Progenitor cell of endocrine pancreas (in vitro differentiated cells): ENCODE data around the gene CBARP. TPM values are rescaled to one million over a fixed set of nuclear protein-coding genes. Genes with fewer than 3 reads are reported as not detected.

Experiments used
- DNase-seq: peaks from one replicate; pipeline ENCODE4 v3.0.0; 2021; ENCODE audit warnings: low spot score; ENCODE audit not compliant: unreplicated experiment
- H3K27ac Mint-ChIP-seq: 2 replicates; pipeline ENCODE4 v1.8.0; 2021; ENCODE audit warnings: mild to moderate bottlenecking, moderate library complexity, mixed read lengths
- H3K27me3 Mint-ChIP-seq: 2 replicates; pipeline ENCODE4 v1.8.0; 2021; ENCODE audit warnings: mixed read lengths
- H3K36me3 Mint-ChIP-seq: 2 replicates; pipeline ENCODE4 v1.8.0; 2022; ENCODE audit warnings: mixed read lengths; ENCODE audit not compliant: insufficient read depth
- H3K4me1 Mint-ChIP-seq: 2 replicates; pipeline ENCODE4 v1.8.0; 2021; ENCODE audit warnings: low read depth, mixed read lengths
- H3K4me3 Mint-ChIP-seq: 2 replicates; pipeline ENCODE4 v1.8.0; 2021; ENCODE audit warnings: low read depth, mild to moderate bottlenecking, moderate library complexity, mixed read lengths
- H3K9me3 Mint-ChIP-seq: 2 replicates; pipeline ENCODE4 v1.8.0; 2021; ENCODE audit warnings: low read depth, mixed read lengths
- total RNA-seq: library from RNA; stranded (reverse); gene quantifications from 2 replicates; pipeline ENCODE4 v1.2.1, GENCODE V29; 2021
- TF ChIP-seq, protein P1 (sequence below): fragments of 200-600 bp; sonication (generic); IDR thresholded peaks from one replicate; pipeline ENCODE4 v1.5.0; 2021; ENCODE audit warnings: antibody characterized with exemption, mild to moderate bottlenecking; ENCODE audit not compliant: unreplicated experiment

CBARP gene
- total RNA-seq, 1 donor from 2014 or later = 13.0 TPM

DNA sequence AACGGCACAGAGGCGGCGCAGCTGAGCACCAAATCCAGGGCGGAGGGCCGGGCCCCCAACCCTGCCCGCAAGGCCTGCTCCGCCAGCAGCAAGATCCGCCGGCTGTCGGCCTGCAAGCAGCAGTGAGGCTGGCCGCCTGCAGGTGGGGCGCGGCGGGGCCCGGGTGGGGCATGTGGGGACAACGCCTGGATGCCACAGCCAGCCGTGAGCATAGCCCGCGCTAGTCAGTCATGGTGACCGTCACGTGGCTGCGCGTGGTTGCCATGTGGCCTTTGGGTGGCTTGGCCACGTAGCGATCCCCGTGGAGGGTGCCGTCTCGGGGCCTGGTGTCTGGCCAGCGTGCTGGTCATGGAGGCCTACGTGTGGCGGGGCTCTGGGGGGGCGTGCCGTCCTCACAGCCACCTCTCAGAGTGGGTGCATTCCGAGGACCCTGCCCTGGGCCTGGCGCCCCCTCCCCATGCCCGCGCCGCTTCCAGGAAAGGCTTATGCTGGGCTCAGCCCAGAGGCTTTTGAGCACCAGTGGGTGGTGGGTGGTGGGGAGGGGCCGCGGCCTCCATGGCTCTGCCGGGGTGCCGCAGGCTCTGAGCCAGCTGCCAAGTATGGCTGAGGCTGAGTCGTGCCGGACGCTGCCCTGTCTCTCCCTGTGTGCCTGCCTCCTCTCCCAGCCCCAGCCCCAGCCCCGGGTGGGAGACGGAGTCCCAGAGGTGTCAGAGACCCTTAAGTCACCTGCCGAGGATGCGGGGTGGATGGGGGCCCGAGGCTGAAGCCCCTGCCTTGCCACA lies 11.1 kb downstream of the CBARP start:
- no peak overlapping the region for H3K4me3 Mint-ChIP-seq
- H3K27me3 Mint-ChIP-seq = no peaks in the 10 kb centered on the region
- H3K4me1 Mint-ChIP-seq = no peaks in the 10 kb centered on the region
- H3K36me3 Mint-ChIP-seq = peaks cover 5% of the 10 kb centered on the region
- DNase-seq = no peak
- TF ChIP-seq, protein P1, sequence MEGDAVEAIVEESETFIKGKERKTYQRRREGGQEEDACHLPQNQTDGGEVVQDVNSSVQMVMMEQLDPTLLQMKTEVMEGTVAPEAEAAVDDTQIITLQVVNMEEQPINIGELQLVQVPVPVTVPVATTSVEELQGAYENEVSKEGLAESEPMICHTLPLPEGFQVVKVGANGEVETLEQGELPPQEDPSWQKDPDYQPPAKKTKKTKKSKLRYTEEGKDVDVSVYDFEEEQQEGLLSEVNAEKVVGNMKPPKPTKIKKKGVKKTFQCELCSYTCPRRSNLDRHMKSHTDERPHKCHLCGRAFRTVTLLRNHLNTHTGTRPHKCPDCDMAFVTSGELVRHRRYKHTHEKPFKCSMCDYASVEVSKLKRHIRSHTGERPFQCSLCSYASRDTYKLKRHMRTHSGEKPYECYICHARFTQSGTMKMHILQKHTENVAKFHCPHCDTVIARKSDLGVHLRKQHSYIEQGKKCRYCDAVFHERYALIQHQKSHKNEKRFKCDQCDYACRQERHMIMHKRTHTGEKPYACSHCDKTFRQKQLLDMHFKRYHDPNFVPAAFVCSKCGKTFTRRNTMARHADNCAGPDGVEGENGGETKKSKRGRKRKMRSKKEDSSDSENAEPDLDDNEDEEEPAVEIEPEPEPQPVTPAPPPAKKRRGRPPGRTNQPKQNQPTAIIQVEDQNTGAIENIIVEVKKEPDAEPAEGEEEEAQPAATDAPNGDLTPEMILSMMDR = no peak
- H3K9me3 Mint-ChIP-seq = no peaks in the 10 kb centered on the region
- no peak overlapping the region for H3K27ac Mint-ChIP-seq

DNA sequence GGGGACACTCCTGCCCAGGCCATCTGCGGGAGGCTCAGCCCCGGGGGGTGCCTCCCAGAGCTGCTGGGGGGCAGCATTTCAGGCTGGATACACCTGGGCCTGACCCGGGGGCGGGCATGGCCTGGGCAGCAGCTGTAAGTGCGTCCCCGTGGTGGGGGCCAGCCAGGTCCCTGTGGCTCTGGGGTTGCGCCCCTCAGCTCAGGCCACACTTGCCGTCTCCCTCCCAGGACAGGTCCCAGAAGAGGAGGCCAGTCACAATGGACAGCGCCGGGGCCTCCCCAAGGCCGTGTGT lies 11.6 kb downstream of the CBARP start:
- no peak for DNase-seq
- Mint-ChIP-seq H3K4me1 (no peaks in the 10 kb centered on the region), H3K4me3 (no peak overlapping the region), H3K9me3 (no peaks in the 10 kb centered on the region), H3K27me3 (no peaks in the 10 kb centered on the region), H3K27ac (no peak overlapping the region), H3K36me3 (peaks cover 3% of the 10 kb centered on the region)
- TF ChIP-seq, protein P1 = no peak

DNA sequence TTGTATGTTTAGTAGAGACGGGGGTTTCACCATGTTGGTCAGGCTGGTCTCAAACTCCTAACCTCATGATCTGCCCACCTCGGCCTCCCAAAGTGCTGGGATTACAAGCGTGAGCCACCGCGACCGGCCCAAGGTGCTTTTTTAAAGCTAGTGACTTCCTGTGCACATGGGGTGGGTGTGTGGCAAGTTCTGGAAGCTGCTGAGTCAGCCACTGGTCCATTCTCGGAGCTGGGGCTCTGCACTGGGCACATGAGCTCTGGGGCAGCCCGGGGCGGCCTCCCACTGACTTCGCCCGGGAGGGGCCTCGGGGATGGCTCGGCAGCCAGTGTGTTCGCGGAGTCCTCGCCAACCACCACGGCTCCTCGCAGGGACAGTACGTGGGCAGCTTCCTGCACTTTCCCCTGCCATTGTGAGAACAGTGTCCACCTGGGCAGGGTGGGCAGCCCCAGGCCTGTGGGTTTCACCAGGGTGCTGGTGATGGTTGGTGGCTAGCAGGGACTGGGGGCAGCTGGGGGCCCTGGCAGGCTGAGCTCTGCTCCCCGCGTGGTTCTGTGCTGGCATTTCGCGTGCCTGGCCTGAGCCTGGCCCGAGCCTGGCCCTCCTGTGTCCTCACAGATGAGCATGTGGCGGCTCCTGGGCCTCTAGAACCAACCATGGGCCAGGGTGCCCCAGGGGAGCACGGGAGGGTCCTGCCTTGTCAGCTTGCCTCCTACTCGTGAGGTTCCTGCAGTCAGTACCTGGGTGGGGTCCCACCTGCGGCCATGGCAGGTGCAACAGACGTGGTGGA lies 12.2 kb downstream of the CBARP start:
- DNase-seq = no peak
- peaks cover 3% of the 10 kb centered on the region for H3K36me3 Mint-ChIP-seq

DNA sequence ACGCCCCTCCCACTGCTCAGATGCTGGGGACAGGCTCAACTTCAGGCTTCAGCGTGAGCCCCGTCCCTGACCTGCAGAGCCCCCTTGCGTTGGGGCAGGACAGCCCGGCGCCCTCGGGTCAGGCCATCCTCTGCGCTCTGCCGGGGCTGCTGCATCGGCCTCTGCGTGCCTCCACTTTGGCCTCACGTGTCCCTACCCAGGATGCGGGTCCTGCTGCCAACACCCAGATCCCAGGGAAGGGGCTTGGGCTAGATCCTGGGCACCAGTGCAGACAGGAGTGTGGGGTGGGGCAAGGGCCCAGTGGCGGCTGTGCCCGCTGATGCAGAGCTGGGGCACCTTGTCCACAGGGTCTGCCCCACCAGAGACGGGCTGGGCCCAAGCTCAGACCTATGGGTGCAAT lies 13.0 kb downstream of the CBARP start:
- no peaks in the 10 kb centered on the region for H3K4me1 Mint-ChIP-seq
- no peak for DNase-seq
- H3K9me3 Mint-ChIP-seq = no peaks in the 10 kb centered on the region
- no peak overlapping the region for H3K4me3 Mint-ChIP-seq
- TF ChIP-seq, protein P1 = no peak
- no peak overlapping the region for H3K27ac Mint-ChIP-seq
- H3K27me3 Mint-ChIP-seq = no peaks in the 10 kb centered on the region
- peaks cover 3% of the 10 kb centered on the region for H3K36me3 Mint-ChIP-seq

More for the DNA sequence above, 12.2 kb downstream of the CBARP start:
- no peaks in the 10 kb centered on the region for H3K9me3 Mint-ChIP-seq
- H3K27ac Mint-ChIP-seq = no peak overlapping the region
- no peaks in the 10 kb centered on the region for H3K4me1 Mint-ChIP-seq
- no peaks in the 10 kb centered on the region for H3K27me3 Mint-ChIP-seq
- TF ChIP-seq, protein P1 = no peak
- H3K4me3 Mint-ChIP-seq = no peak overlapping the region

DNA sequence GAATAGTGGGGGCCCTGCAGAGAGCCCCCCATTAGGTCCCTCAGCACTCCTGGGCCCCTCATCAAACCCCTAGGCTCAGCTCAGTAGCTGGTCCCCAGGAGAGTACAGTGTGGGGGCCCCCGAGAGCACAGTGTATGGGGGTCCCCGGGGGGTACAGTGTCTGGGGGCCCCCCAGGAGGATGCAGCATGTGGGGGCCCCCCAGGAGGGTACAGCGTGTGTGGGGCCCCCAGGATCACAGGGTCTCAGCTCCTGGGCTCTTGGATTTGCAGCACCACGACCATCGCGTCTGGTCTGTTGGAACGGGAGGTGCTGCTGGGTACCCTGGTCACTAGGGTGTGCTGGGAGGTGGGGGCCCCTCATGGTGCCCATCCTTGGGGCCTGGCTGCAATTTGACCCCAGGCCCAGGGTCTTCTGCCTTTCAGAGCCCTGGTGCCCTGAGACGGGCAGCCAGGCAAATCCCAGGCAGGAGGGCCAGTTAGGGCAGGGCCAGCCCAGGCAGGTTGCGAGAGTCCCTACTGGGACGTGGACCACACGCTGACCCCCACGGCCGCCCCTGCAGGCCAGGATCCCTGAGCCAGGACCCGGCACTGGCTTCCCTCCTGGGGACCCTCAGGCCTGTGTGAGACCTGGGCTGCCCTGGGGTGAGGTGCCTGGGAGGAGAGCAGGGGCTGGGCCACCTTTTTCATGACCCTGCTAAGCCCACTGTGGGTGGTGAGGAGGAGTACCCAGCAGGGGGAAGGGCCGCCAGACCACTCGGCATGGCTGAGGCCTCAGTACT lies 13.6 kb downstream of the CBARP start:
- Mint-ChIP-seq H3K4me1 (no peaks in the 10 kb centered on the region), H3K36me3 (peaks cover 3% of the 10 kb centered on the region), H3K27ac (no peak overlapping the region), H3K4me3 (no peak overlapping the region), H3K27me3 (no peaks in the 10 kb centered on the region), H3K9me3 (no peaks in the 10 kb centered on the region)
- TF ChIP-seq, protein P1 = no peak
- no peak for DNase-seq
